ENCODE measurements around the gene MEIS3. TPM values are rescaled to one million over a fixed set of nuclear protein-coding genes. Genes with fewer than 3 reads are reported as not detected.

The MEIS3 gene
- total RNA-seq, 3 donors from 2014 or later, result 2.1 to 11.6 (median 4.2) TPM

- intact Hi-C loops (cut with DNase I, micrococcal nuclease), result no loop called here
Observed at GRCh38 chr19:47443331-47443730, 24.0 kb upstream of the MEIS3 start.

GRCh38 chr19:47438793-47439220 is 19.5 kb upstream of the MEIS3 start:
- Histone ChIP-seq H3K4me3 (no peak overlapping the region), H3K36me3 (ENCODE audit: low read depth) (no peaks in the 10 kb centered on the region), H3K4me1 (ENCODE audit: low read depth) (no peaks in the 10 kb centered on the region), H3K9me3 (no peaks in the 10 kb centered on the region)
- TF ChIP-seq CTCF (IDR thresholded peaks at IDR 0.05), result no peak
- intact Hi-C loops (cut with DNase I, micrococcal nuclease), result loop anchor here (5.0 kb wide), 2 partner anchors 258 to 268 kb away; no protein-coding TSS in a partner anchor
- DNase-seq (peak in 1 of 3 donors; percentile 48), ATAC-seq (no peak)

More at GRCh38 chr19:47443331-47443730, 24.0 kb upstream of the MEIS3 start:
- no peaks in the 10 kb centered on the region for H3K36me3 ChIP-seq (ENCODE audit: low read depth)
- peaks cover 9% of the 10 kb centered on the region for H3K4me1 ChIP-seq (ENCODE audit: low read depth)
- no peak for DNase-seq
- no peak for TF ChIP-seq CTCF (IDR thresholded peaks at IDR 0.05)
- H3K9me3 ChIP-seq, result no peaks in the 10 kb centered on the region
- ATAC-seq, result no peak
- no peak overlapping the region for H3K4me3 ChIP-seq

GRCh38 chr19:47437500-47437899 is 18.2 kb upstream of the MEIS3 start:
- intact Hi-C loops (cut with DNase I, micrococcal nuclease), result loop anchor here (5.0 kb wide), 2 partner anchors 260 to 270 kb away; no protein-coding TSS in a partner anchor
- ATAC-seq (no peak), DNase-seq (no peak)
- H3K4me3 ChIP-seq, result no peak overlapping the region
- no peaks in the 10 kb centered on the region for H3K36me3 ChIP-seq (ENCODE audit: low read depth)
- H3K4me1 ChIP-seq (ENCODE audit: low read depth), result no peaks in the 10 kb centered on the region
- no peaks in the 10 kb centered on the region for H3K9me3 ChIP-seq
- no peak for TF ChIP-seq CTCF (IDR thresholded peaks at IDR 0.05)

GRCh38 chr19:47436712-47437401 is 17.5 kb upstream of the MEIS3 start:
- no peak overlapping the region for H3K4me3 ChIP-seq
- ATAC-seq, result peak; percentile 98
- TF ChIP-seq CTCF (IDR thresholded peaks at IDR 0.05), result peak; percentile 65
- peak; percentile 77 to 92 (median 86) for DNase-seq
- no peaks in the 10 kb centered on the region for H3K36me3 ChIP-seq (ENCODE audit: low read depth)
- no peaks in the 10 kb centered on the region for H3K4me1 ChIP-seq (ENCODE audit: low read depth)
- H3K9me3 ChIP-seq, result no peaks in the 10 kb centered on the region
- intact Hi-C loops (cut with DNase I, micrococcal nuclease), result loop anchor here (5.0 kb wide), 2 partner anchors 260 to 270 kb away; no protein-coding TSS in a partner anchor

GRCh38 chr19:47435883-47436417 is 16.6 kb upstream of the MEIS3 start:
- H3K4me1 ChIP-seq (ENCODE audit: low read depth), result no peaks in the 10 kb centered on the region
- no peak overlapping the region for H3K4me3 ChIP-seq
- intact Hi-C loops (cut with DNase I, micrococcal nuclease), result loop anchor here (5.0 kb wide), 2 partner anchors 261 to 271 kb away; no protein-coding TSS in a partner anchor
- DNase-seq (no peak), ATAC-seq (no peak)
- H3K9me3 ChIP-seq, result no peaks in the 10 kb centered on the region
- no peaks in the 10 kb centered on the region for H3K36me3 ChIP-seq (ENCODE audit: low read depth)
- TF ChIP-seq CTCF (IDR thresholded peaks at IDR 0.05), result no peak

Measured in mucosa of descending colon (tissue), 3 donors.